Measurements from ENCODE around the gene PCBP3. TPM values are rescaled to one million over a fixed set of nuclear protein-coding genes. Genes with fewer than 3 reads are reported as not detected.

PCBP3 gene
- total and polyA plus RNA-seq, 4 donors: 0.36 to 1.6 (median 0.42) TPM

GRCh38 chr21:45817345-45817744 is 173.8 kb downstream of the PCBP3 start:
- H3K27ac ChIP-seq (ENCODE audit: low read depth in 1 of 2, low read length in 2 of 2): no peak overlapping the region
- TF ChIP-seq, protein P1, sequence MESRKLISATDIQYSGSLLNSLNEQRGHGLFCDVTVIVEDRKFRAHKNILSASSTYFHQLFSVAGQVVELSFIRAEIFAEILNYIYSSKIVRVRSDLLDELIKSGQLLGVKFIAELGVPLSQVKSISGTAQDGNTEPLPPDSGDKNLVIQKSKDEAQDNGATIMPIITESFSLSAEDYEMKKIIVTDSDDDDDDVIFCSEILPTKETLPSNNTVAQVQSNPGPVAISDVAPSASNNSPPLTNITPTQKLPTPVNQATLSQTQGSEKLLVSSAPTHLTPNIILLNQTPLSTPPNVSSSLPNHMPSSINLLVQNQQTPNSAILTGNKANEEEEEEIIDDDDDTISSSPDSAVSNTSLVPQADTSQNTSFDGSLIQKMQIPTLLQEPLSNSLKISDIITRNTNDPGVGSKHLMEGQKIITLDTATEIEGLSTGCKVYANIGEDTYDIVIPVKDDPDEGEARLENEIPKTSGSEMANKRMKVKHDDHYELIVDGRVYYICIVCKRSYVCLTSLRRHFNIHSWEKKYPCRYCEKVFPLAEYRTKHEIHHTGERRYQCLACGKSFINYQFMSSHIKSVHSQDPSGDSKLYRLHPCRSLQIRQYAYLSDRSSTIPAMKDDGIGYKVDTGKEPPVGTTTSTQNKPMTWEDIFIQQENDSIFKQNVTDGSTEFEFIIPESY (IDR thresholded peaks at IDR 0.05): no peak
- TF ChIP-seq CTCF (IDR thresholded peaks at IDR 0.05; ENCODE audit: low read depth, low read length, missing input control) (no peak), YY1 (IDR thresholded peaks at IDR 0.05) (no peak), MAX (IDR thresholded peaks at IDR 0.05) (no peak), RXRA (IDR thresholded peaks at IDR 0.05) (no peak), JUND (IDR thresholded peaks at IDR 0.05) (no peak), EGR1 (IDR thresholded peaks at IDR 0.05; ENCODE audit: low read depth in 2 of 2) (no peak), REST (IDR thresholded peaks at IDR 0.05) (no peak), FOXA2 (IDR thresholded peaks at IDR 0.05) (no peak), TAF1 (conservative IDR thresholded peaks at IDR 0.05) (no peak), GABPA (IDR thresholded peaks at IDR 0.05 in 1 of 2, conservative IDR thresholded peaks at IDR 0.05 in 1 of 2) (no peak)
- no peaks in the 10 kb centered on the region for H3K27me3 ChIP-seq (ENCODE audit: control insufficient read depth in 4 of 4, insufficient read depth in 4 of 4, low read length in 3 of 4)
- no peaks in the 10 kb centered on the region for H3K36me3 ChIP-seq (ENCODE audit: control insufficient read depth in 4 of 4, insufficient read depth in 3 of 4, low read depth in 1 of 4, low read length in 3 of 4)
- no peak overlapping the region for H3K9ac ChIP-seq (ENCODE audit: low read depth in 1 of 2, low read length in 2 of 2)
- H3K9me3 ChIP-seq (ENCODE audit: control insufficient read depth in 4 of 4, low read length in 3 of 4): no peaks in the 10 kb centered on the region
- peaks cover 0 to 21% (median 11%) of the 10 kb centered on the region in 4 donors for H3K4me1 ChIP-seq (ENCODE audit: control insufficient read depth in 4 of 4, insufficient read depth in 4 of 4, low read length in 3 of 4)
- 80% methylated on average over 13 of the region's 13 CpGs for WGBS
- DNase-seq (ENCODE audit: low spot score): no peak
- no peak overlapping the region for H3K4me3 ChIP-seq (ENCODE audit: low read depth in 1 of 3, low read length in 3 of 3)

DNA sequence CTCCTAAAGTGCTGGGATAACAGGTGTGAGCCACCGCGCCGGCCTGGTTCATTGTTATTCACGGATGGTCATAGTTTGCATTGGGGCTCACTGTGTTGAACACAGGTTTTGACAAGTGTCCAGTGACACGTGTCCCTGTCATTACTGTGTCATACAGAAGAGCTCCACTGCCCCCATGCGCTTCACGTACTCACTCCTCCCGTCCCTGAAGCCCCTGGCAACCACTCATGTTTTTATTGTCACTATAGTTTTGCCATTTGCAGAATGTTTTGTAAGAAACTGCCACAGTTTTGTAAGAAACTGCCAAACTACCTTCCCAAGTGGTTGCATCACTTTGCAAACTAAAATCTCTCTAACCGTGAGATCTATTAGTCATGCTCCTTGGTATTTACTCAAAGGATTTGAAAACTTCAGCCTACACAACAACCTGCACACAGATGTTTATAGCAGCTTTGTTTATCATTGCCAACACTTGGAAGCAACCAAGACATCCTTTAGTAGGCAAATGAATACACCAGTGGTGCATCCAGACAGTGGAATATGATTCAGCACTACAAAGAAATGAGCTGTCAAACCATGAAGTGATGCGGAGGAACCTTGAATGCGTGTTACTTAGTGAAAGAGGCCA is 174.9 kb downstream of the PCBP3 start:
- H3K4me3 ChIP-seq (ENCODE audit: low read depth in 1 of 3, low read length in 3 of 3): no peak overlapping the region
- 80% methylated on average over 11 of the region's 11 CpGs for WGBS
- H3K27me3 ChIP-seq (ENCODE audit: control insufficient read depth in 4 of 4, insufficient read depth in 4 of 4, low read length in 3 of 4): no peaks in the 10 kb centered on the region
- H3K4me1 ChIP-seq (ENCODE audit: control insufficient read depth in 4 of 4, insufficient read depth in 4 of 4, low read length in 3 of 4): peaks cover 0 to 31% (median 22%) of the 10 kb centered on the region in 4 donors
- H3K9ac ChIP-seq (ENCODE audit: low read depth in 1 of 2, low read length in 2 of 2): no peak overlapping the region
- H3K36me3 ChIP-seq (ENCODE audit: control insufficient read depth in 4 of 4, insufficient read depth in 3 of 4, low read depth in 1 of 4, low read length in 3 of 4): no peaks in the 10 kb centered on the region
- no peak overlapping the region for H3K27ac ChIP-seq (ENCODE audit: low read depth in 1 of 2, low read length in 2 of 2)
- no peak for DNase-seq (ENCODE audit: low spot score)
- H3K9me3 ChIP-seq (ENCODE audit: control insufficient read depth in 4 of 4, low read length in 3 of 4): no peaks in the 10 kb centered on the region
- TF ChIP-seq RAD21 (IDR thresholded peaks at IDR 0.05) (no peak), MAX (IDR thresholded peaks at IDR 0.05) (no peak), RXRA (IDR thresholded peaks at IDR 0.05) (no peak), HNF4A (conservative IDR thresholded peaks at IDR 0.05) (no peak), CTCF (IDR thresholded peaks at IDR 0.05; ENCODE audit: low read depth, low read length, missing input control) (no peak), FOXA2 (IDR thresholded peaks at IDR 0.05) (no peak), TAF1 (conservative IDR thresholded peaks at IDR 0.05) (no peak), FOXA1 (IDR thresholded peaks at IDR 0.05) (no peak), REST (IDR thresholded peaks at IDR 0.05) (no peak), YY1 (IDR thresholded peaks at IDR 0.05) (no peak), JUND (IDR thresholded peaks at IDR 0.05) (no peak), GABPA (IDR thresholded peaks at IDR 0.05 in 1 of 2, conservative IDR thresholded peaks at IDR 0.05 in 1 of 2) (no peak)
